ENCODE results near the gene DLL3. TPM values are rescaled to one million over a fixed set of nuclear protein-coding genes. Genes with fewer than 3 reads are reported as not detected.

Gene DLL3
- total RNA-seq, 1 experiment from 2014 or later, result 0.17 TPM

DNA sequence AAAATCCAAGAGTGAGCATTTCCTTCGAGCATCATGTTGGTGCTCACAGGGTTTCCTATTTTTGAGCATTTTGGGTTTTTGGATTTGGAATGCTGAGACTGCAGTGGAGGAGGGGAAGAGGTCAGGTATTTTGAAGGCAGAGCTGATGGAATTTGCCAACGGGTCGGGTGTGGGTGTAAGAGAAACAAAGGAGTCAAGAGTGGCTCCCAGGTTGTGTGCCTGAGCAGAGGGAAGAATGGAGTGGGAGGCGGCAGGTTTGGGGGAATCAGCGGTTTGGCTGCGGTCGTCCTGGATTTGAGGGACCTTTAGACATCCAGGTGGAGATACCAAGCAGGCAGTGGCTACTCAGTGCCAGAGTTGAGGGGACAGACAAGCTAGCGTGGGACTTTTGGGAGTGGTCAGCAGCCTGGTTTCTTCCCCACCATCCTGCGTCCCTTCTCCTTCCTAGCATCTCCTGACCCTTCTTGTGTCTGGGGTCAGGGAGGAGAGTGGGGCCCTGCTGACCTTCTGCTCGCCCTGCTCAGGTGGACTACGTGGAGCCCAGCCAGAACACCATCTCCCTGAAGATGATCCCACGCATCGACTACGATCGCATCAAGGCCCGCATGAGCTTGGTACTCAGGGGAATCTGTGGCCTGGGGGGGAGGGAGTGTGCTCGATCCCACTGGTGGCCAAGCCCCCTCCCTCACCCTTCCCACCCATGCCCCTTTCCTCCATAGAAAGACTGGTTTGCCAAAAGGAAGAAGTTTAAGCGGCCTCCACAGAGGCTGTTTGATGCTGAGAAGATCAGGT, 32.6 kb upstream of the DLL3 start:
- DNase-seq (ENCODE audit: low read depth, low spot score) (no peak), ATAC-seq (no peak)
- BruUV-seq (replicated peaks), result no TSS peak
- Histone ChIP-seq H4K20me1 (ENCODE audit: insufficient read depth) (no peaks in the 10 kb centered on the region), H3K79me2 (ENCODE audit: insufficient read depth, low read length) (peaks cover 21% of the 10 kb centered on the region; the same call in 1 of the 2 replicates), H3K27me3 (ENCODE audit: insufficient read depth, low read length) (no peaks in the 10 kb centered on the region), H3K27ac (ENCODE audit: low read depth, low read length) (no peak overlapping the region), H2AFZ (ENCODE audit: low read depth, low read length, poor library complexity, severe bottlenecking) (no peak overlapping the region), H3K9me2 (ENCODE audit: insufficient read depth) (no peaks in the 10 kb centered on the region), H3K9ac (ENCODE audit: low read length) (no peak overlapping the region), H3K4me3 (replicated peaks in 1 of 2; ENCODE audit: low read depth in 1 of 2, low read length in 2 of 2) (no peak overlapping the region), H3K4me2 (ENCODE audit: low read length) (no peak overlapping the region), H3K9me3 (ENCODE audit: control insufficient read depth in 1 of 2, insufficient read depth in 1 of 2, low read depth in 1 of 2, low read length in 2 of 2) (no peaks in the 10 kb centered on the region), H3K4me1 (ENCODE audit: control insufficient read depth in 1 of 2, insufficient read depth in 2 of 2, low read length in 2 of 2) (no peaks in the 10 kb centered on the region), H3K36me3 (ENCODE audit: control insufficient read depth in 1 of 2, insufficient read depth in 2 of 2, low read length in 2 of 2) (peaks cover 43 to 61% of the 10 kb centered on the region in 2 experiments)
- TF ChIP-seq CBX3 (IDR thresholded peaks at IDR 0.05; ENCODE audit: low read depth) (no peak), EZH2phosphoT487 (IDR thresholded peaks at IDR 0.05; ENCODE audit: borderline replicate concordance) (no peak), ZFX (IDR thresholded peaks at IDR 0.05) (no peak), TCF7L2 (IDR thresholded peaks at IDR 0.05; ENCODE audit: borderline replicate concordance, extremely low read depth, insufficient read depth, insufficient read length) (no peak), SP1 (IDR thresholded peaks at IDR 0.05; ENCODE audit: low read depth) (no peak), SRF (IDR thresholded peaks at IDR 0.05; ENCODE audit: low read depth) (no peak), SIN3A (IDR thresholded peaks at IDR 0.05; ENCODE audit: low read depth) (no peak), FOSL1 (IDR thresholded peaks at IDR 0.05; ENCODE audit: low read depth) (no peak), YY1 (IDR thresholded peaks at IDR 0.05; ENCODE audit: extremely low read depth, insufficient replicate concordance, low read depth, low read length) (no peak), POLR2AphosphoS5 (IDR thresholded peaks at IDR 0.05; ENCODE audit: low read depth, low read length) (no peak)
- TF ChIP-seq, protein P1, sequence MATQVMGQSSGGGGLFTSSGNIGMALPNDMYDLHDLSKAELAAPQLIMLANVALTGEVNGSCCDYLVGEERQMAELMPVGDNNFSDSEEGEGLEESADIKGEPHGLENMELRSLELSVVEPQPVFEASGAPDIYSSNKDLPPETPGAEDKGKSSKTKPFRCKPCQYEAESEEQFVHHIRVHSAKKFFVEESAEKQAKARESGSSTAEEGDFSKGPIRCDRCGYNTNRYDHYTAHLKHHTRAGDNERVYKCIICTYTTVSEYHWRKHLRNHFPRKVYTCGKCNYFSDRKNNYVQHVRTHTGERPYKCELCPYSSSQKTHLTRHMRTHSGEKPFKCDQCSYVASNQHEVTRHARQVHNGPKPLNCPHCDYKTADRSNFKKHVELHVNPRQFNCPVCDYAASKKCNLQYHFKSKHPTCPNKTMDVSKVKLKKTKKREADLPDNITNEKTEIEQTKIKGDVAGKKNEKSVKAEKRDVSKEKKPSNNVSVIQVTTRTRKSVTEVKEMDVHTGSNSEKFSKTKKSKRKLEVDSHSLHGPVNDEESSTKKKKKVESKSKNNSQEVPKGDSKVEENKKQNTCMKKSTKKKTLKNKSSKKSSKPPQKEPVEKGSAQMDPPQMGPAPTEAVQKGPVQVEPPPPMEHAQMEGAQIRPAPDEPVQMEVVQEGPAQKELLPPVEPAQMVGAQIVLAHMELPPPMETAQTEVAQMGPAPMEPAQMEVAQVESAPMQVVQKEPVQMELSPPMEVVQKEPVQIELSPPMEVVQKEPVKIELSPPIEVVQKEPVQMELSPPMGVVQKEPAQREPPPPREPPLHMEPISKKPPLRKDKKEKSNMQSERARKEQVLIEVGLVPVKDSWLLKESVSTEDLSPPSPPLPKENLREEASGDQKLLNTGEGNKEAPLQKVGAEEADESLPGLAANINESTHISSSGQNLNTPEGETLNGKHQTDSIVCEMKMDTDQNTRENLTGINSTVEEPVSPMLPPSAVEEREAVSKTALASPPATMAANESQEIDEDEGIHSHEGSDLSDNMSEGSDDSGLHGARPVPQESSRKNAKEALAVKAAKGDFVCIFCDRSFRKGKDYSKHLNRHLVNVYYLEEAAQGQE (IDR thresholded peaks at IDR 0.05; ENCODE audit: low read depth), result no peak
- TF ChIP-seq, protein P2, sequence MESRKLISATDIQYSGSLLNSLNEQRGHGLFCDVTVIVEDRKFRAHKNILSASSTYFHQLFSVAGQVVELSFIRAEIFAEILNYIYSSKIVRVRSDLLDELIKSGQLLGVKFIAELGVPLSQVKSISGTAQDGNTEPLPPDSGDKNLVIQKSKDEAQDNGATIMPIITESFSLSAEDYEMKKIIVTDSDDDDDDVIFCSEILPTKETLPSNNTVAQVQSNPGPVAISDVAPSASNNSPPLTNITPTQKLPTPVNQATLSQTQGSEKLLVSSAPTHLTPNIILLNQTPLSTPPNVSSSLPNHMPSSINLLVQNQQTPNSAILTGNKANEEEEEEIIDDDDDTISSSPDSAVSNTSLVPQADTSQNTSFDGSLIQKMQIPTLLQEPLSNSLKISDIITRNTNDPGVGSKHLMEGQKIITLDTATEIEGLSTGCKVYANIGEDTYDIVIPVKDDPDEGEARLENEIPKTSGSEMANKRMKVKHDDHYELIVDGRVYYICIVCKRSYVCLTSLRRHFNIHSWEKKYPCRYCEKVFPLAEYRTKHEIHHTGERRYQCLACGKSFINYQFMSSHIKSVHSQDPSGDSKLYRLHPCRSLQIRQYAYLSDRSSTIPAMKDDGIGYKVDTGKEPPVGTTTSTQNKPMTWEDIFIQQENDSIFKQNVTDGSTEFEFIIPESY (IDR thresholded peaks at IDR 0.05; ENCODE audit: extremely low read depth, insufficient replicate concordance, low read length), result no peak
- intact Hi-C loops (cut with micrococcal nuclease), result no loop called here
- CTCF ChIA-PET, result interaction anchor here (1.4 kb wide), 1 partner anchor 8 kb away, joined by 3 read pairs; no protein-coding TSS in a partner anchor
- POLR2A ChIA-PET, result no interaction called here
- RAD21 ChIA-PET (ENCODE audit: low non-redundant PET in 1 of 2, low total read pairs in 2 of 2, uncharacterized antibody in 2 of 2, unreplicated experiment in 2 of 2), result no interaction called here

Data from HCT116 (cell line).